Endothelial cell (in vitro differentiated cells): ENCODE measurements around the gene STUB1. TPM values are rescaled to one million over a fixed set of nuclear protein-coding genes. Genes with fewer than 3 reads are reported as not detected.

Experiments
- DNase-seq: peaks from one replicate; pipeline ENCODE4 v3.0.0; 2021; ENCODE audit warnings: low spot score
- H3K27ac Mint-ChIP-seq: one replicate; pipeline ENCODE4 v1.8.0; 2021; ENCODE audit warnings: mixed read lengths, inconsistent platforms; ENCODE audit not compliant: unreplicated experiment
- H3K27me3 Mint-ChIP-seq: one replicate; pipeline ENCODE4 v1.8.0; 2021; ENCODE audit warnings: mild to moderate bottlenecking, moderate library complexity, mixed read lengths, inconsistent platforms; ENCODE audit not compliant: unreplicated experiment
- H3K36me3 Mint-ChIP-seq: one replicate; pipeline ENCODE4 v1.8.0; 2021; ENCODE audit warnings: mild to moderate bottlenecking, low read depth, mixed read lengths, inconsistent platforms; ENCODE audit not compliant: unreplicated experiment
- H3K4me1 Mint-ChIP-seq: one replicate; pipeline ENCODE4 v1.8.0; 2021; ENCODE audit warnings: mild to moderate bottlenecking, mixed read lengths, inconsistent platforms; ENCODE audit not compliant: unreplicated experiment
- H3K4me3 Mint-ChIP-seq: one replicate; pipeline ENCODE4 v1.8.0; 2021; ENCODE audit warnings: mild to moderate bottlenecking, mixed read lengths, inconsistent platforms; ENCODE audit not compliant: unreplicated experiment
- H3K9me3 Mint-ChIP-seq: one replicate; pipeline ENCODE4 v1.8.0; 2021; ENCODE audit warnings: mixed read lengths, inconsistent platforms; ENCODE audit not compliant: unreplicated experiment
- CTCF ChIP-seq: fragments of 200-600 bp; sonication (generic); IDR thresholded peaks from one replicate; pipeline ENCODE4 v1.5.0; 2021; ENCODE audit warnings: antibody characterized with exemption; ENCODE audit not compliant: unreplicated experiment
- total RNA-seq: library from RNA; stranded (reverse); fragmentation: NEBNext Ultra II Directional; extraction: Animal tissue kit (Norgen Biotek cat#: 25700); gene quantifications from one replicate; pipeline ENCODE4 v1.2.1, GENCODE V29; 2021; ENCODE audit not compliant: unreplicated experiment

Gene STUB1
- total RNA-seq, 1 donor from 2014 or later = 93.7 TPM

GRCh38 chr16:693766-694165 lies 13.6 kb downstream of the STUB1 start:
- H3K4me3 Mint-ChIP-seq = no peak overlapping the region
- no peaks in the 10 kb centered on the region for H3K36me3 Mint-ChIP-seq
- TF ChIP-seq CTCF = no peak
- no peaks in the 10 kb centered on the region for H3K9me3 Mint-ChIP-seq
- H3K4me1 Mint-ChIP-seq = peaks cover 3% of the 10 kb centered on the region
- H3K27ac Mint-ChIP-seq = no peak overlapping the region
- H3K27me3 Mint-ChIP-seq = peaks cover 27% of the 10 kb centered on the region
- DNase-seq = no peak

GRCh38 chr16:694187-694862 lies 14.1 kb downstream of the STUB1 start:
- Mint-ChIP-seq H3K36me3 (no peaks in the 10 kb centered on the region), H3K27ac (no peak overlapping the region), H3K9me3 (no peaks in the 10 kb centered on the region), H3K4me1 (peaks cover 2% of the 10 kb centered on the region), H3K27me3 (peaks cover 25% of the 10 kb centered on the region), H3K4me3 (no peak overlapping the region)
- TF ChIP-seq CTCF = no peak
- DNase-seq = no peak

- H3K4me1 Mint-ChIP-seq = no peaks in the 10 kb centered on the region
- peaks cover 25% of the 10 kb centered on the region for H3K27me3 Mint-ChIP-seq
- H3K36me3 Mint-ChIP-seq = no peaks in the 10 kb centered on the region
- DNase-seq = no peak
- H3K27ac Mint-ChIP-seq = no peak overlapping the region
- H3K4me3 Mint-ChIP-seq = no peak overlapping the region
- no peak for TF ChIP-seq CTCF
- no peaks in the 10 kb centered on the region for H3K9me3 Mint-ChIP-seq
Observed at GRCh38 chr16:694863-695354, 14.7 kb downstream of the STUB1 start.

- TF ChIP-seq CTCF = no peak
- peaks cover 25% of the 10 kb centered on the region for H3K27me3 Mint-ChIP-seq
- DNase-seq = no peak
- H3K27ac Mint-ChIP-seq = no peak overlapping the region
- no peaks in the 10 kb centered on the region for H3K9me3 Mint-ChIP-seq
- no peak overlapping the region for H3K4me3 Mint-ChIP-seq
- H3K4me1 Mint-ChIP-seq = no peaks in the 10 kb centered on the region
- no peaks in the 10 kb centered on the region for H3K36me3 Mint-ChIP-seq
Observed at GRCh38 chr16:695355-696089, 15.3 kb downstream of the STUB1 start.
